Keratinocyte (primary cell): ENCODE results near the gene SUGCT. TPM values are rescaled to one million over a fixed set of nuclear protein-coding genes. Genes with fewer than 3 reads are reported as not detected.
A peak's percentile ranks its signal among the peaks of the same experiment; 100 is the strongest.

Experiments
- DNase-seq: peaks from one replicate; pipeline ENCODE4 v3.0.0-alpha.2; 2011; ENCODE audit warnings: low read depth, missing footprints, low spot score
- FAIRE-seq: peaks from 2 replicates; lab custom pipeline; 2011; peaks lifted over from hg19 to GRCh38; lab: Jason Lieb, UNC
- H2AFZ ChIP-seq: 2 replicates; pipeline ENCODE4 v1.6.0; 2012; ENCODE audit warnings: low read length, control low read depth, inconsistent platforms; ENCODE audit not compliant: control insufficient read depth
- H3K27ac ChIP-seq: 2 replicates; pipeline ENCODE4 v1.5.1; 2011; ENCODE audit warnings: low read length; ENCODE audit not compliant: control insufficient read depth, insufficient read depth
- H3K27me3 ChIP-seq: 3 replicates; pipeline ENCODE4 v1.6.0; 2011; ENCODE audit warnings: low read length; ENCODE audit not compliant: control insufficient read depth, insufficient read depth; ENCODE audit errors: extremely low read depth
- H3K36me3 ChIP-seq, 2 experiments: 2 replicates in 1 of 2; 3 replicates in 1 of 2; pipeline ENCODE4 v1.5.1; 2011; ENCODE audit warnings: low read length in 2 of 2, mild to moderate bottlenecking in 1 of 2; ENCODE audit not compliant: control insufficient read depth in 2 of 2, insufficient read depth in 2 of 2; ENCODE audit errors: extremely low read depth in 1 of 2
- H3K4me1 ChIP-seq: 3 replicates; pipeline ENCODE4 v1.5.1; 2011; ENCODE audit warnings: low read length; ENCODE audit not compliant: control insufficient read depth, insufficient read depth; ENCODE audit errors: extremely low read depth
- H3K4me2 ChIP-seq: 3 replicates; pipeline ENCODE4 v1.6.0; 2011; ENCODE audit warnings: low read depth, low read length; ENCODE audit not compliant: control insufficient read depth, insufficient read depth; ENCODE audit errors: extremely low read depth
- H3K4me3 ChIP-seq, 3 experiments: fragments of 200-600 bp in 1 of 3; sonication (generic) in 1 of 3; 2 replicates in 2 of 3; 3 replicates in 1 of 3; pipeline ENCODE4 v1.5.1; 2011 to 2016; ENCODE audit warnings: low read length in 3 of 3, mild to moderate bottlenecking in 3 of 3, control low read depth in 2 of 3, inconsistent platforms in 1 of 3, low read depth in 1 of 3, mixed read lengths in 1 of 3, mixed run types in 1 of 3, moderate library complexity in 1 of 3; ENCODE audit not compliant: control insufficient read depth in 2 of 3, insufficient read depth in 2 of 3; ENCODE audit errors: extremely low read depth in 1 of 3
- H3K79me2 ChIP-seq: 2 replicates; pipeline ENCODE4 v1.6.0; 2012; ENCODE audit warnings: low read length; ENCODE audit not compliant: control insufficient read depth, insufficient read depth
- H3K9ac ChIP-seq: 3 replicates; pipeline ENCODE4 v1.6.0; 2011; ENCODE audit warnings: low read length; ENCODE audit not compliant: control insufficient read depth, insufficient read depth; ENCODE audit errors: extremely low read depth
- H3K9me1 ChIP-seq: 3 replicates; pipeline ENCODE4 v1.6.0; 2011; ENCODE audit warnings: low read length; ENCODE audit not compliant: control insufficient read depth, insufficient read depth; ENCODE audit errors: extremely low read depth
- H3K9me3 ChIP-seq: 2 replicates; pipeline ENCODE4 v1.5.1; 2012; ENCODE audit warnings: low read depth, low read length; ENCODE audit not compliant: control insufficient read depth
- H4K20me1 ChIP-seq: 3 replicates; pipeline ENCODE4 v1.6.0; 2011; ENCODE audit warnings: low read length; ENCODE audit not compliant: control insufficient read depth, insufficient read depth; ENCODE audit errors: extremely low read depth
- EZH2 ChIP-seq: IDR thresholded peaks from one replicate; pipeline ENCODE4 v1.6.1; 2012; ENCODE audit warnings: inconsistent platforms, mild to moderate bottlenecking, low read length, moderate library complexity
- dilution Hi-C: fragments of 300-500 bp; cut with MboI; formaldehyde crosslinking; loops from one replicate; pipeline ENCODE4 v1.7.0; 2020; ENCODE audit warnings: low sequenced_read_pairs; ENCODE audit not compliant: extremely low pct_ligation_motif_present
- polyA plus RNA-seq, 5 experiments: library from polyadenylated mRNA; depleted of rRNA in 3 of 5; stranded (reverse) in 3 of 5; stranded (forward) in 1 of 5; unstranded in 1 of 5; fragments of >200 nt; gene quantifications; 1 replicate in 1 of 5; 2 replicates in 3 of 5; 3 replicates in 1 of 5; pipeline versions ENCODE4 v1.2.1 to v1.2.3, GENCODE V29; 2011 to 2012; ENCODE audit warnings: missing spikeins in 2 of 5, low read depth in 1 of 5, low replicate concordance in 1 of 5
- TF ChIP-seq, protein P1 (sequence below), 3 experiments: IDR thresholded peaks in 1 of 3; conservative IDR thresholded peaks in 1 of 3; optimal IDR thresholded peaks in 1 of 3; 2 replicates in 2 of 3; 3 replicates in 1 of 3; pipeline versions ENCODE3 to v1.5.1; 2011; ENCODE audit warnings: low read length in 3 of 3, mild to moderate bottlenecking in 3 of 3, moderate library complexity in 2 of 3, control low read depth in 1 of 3, inconsistent platforms in 1 of 3; ENCODE audit not compliant: insufficient read depth in 2 of 3; ENCODE audit errors: extremely low read depth in 1 of 3

SUGCT gene
- polyA plus RNA-seq, 1 donor (not counting 4 experiments of a cell fraction or from before 2014, with no cell fraction given): 134 TPM

DNA sequence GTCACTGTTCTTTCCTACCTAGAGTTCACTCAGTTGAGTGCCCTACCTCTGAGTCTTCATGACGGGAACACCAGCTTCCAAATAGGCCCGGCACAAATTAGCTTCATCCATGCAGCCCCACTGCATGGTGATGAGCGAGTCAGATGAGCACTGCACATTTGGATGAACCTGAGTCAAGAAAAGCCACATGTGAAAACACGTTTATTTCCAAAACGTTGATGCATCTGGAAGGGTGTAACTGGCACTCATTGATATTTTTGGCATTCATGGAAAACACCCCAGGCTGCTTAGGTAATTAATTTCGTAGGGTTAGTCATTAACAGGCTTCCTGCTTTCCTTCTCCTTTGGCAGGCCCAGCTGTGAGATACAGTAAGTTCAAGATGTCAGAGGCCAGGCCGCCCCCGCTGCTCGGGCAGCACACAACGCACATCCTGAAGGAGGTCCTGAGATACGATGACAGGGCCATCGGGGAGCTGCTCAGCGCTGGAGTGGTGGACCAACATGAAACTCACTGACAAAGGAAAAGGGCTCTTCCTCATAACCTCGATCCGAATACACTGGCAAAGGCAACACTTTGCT lies 725.2 kb downstream of the SUGCT start:
- H2AFZ ChIP-seq: peak overlapping the region; percentile 27
- FAIRE-seq (peak; percentile 96), DNase-seq (peak; percentile 61)
- peak overlapping the region; percentile 83 for H3K27ac ChIP-seq
- H3K27me3 ChIP-seq: no peaks in the 10 kb centered on the region
- no peak overlapping the region for H3K4me3 ChIP-seq
- H3K9ac ChIP-seq: peak overlapping the region; percentile 61
- no peaks in the 10 kb centered on the region for H4K20me1 ChIP-seq
- H3K4me1 ChIP-seq: peaks cover 22% of the 10 kb centered on the region
- dilution Hi-C loops: no loop called here
- TF ChIP-seq, protein P1, sequence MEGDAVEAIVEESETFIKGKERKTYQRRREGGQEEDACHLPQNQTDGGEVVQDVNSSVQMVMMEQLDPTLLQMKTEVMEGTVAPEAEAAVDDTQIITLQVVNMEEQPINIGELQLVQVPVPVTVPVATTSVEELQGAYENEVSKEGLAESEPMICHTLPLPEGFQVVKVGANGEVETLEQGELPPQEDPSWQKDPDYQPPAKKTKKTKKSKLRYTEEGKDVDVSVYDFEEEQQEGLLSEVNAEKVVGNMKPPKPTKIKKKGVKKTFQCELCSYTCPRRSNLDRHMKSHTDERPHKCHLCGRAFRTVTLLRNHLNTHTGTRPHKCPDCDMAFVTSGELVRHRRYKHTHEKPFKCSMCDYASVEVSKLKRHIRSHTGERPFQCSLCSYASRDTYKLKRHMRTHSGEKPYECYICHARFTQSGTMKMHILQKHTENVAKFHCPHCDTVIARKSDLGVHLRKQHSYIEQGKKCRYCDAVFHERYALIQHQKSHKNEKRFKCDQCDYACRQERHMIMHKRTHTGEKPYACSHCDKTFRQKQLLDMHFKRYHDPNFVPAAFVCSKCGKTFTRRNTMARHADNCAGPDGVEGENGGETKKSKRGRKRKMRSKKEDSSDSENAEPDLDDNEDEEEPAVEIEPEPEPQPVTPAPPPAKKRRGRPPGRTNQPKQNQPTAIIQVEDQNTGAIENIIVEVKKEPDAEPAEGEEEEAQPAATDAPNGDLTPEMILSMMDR (optimal IDR thresholded peaks at IDR 0.05 in 1 of 3, IDR thresholded peaks at IDR 0.05 in 1 of 3, conservative IDR thresholded peaks at IDR 0.05 in 1 of 3; ENCODE audit: extremely low read depth in 1 of 3, insufficient read depth in 2 of 3, low read length in 3 of 3): no peak
- TF ChIP-seq EZH2: no peak
- H3K9me3 ChIP-seq: no peaks in the 10 kb centered on the region
- H3K9me1 ChIP-seq: no peaks in the 10 kb centered on the region
- no peaks in the 10 kb centered on the region for H3K36me3 ChIP-seq
- H3K79me2 ChIP-seq: peaks cover 11% of the 10 kb centered on the region
- H3K4me2 ChIP-seq: peak overlapping the region; percentile 67

- H3K36me3 ChIP-seq: no peaks in the 10 kb centered on the region
- no peak overlapping the region for H3K4me2 ChIP-seq
- TF ChIP-seq EZH2: no peak
- TF ChIP-seq, protein P1 (optimal IDR thresholded peaks at IDR 0.05 in 1 of 3, IDR thresholded peaks at IDR 0.05 in 1 of 3, conservative IDR thresholded peaks at IDR 0.05 in 1 of 3; ENCODE audit: extremely low read depth in 1 of 3, insufficient read depth in 2 of 3, low read length in 3 of 3): no peak
- H3K4me1 ChIP-seq: peaks cover 6% of the 10 kb centered on the region
- H3K9ac ChIP-seq: no peak overlapping the region
- no peaks in the 10 kb centered on the region for H3K9me1 ChIP-seq
- dilution Hi-C loops: no loop called here
- DNase-seq (no peak), FAIRE-seq (no peak)
- no peaks in the 10 kb centered on the region for H3K9me3 ChIP-seq
- no peaks in the 10 kb centered on the region for H3K27me3 ChIP-seq
- no peak overlapping the region for H3K27ac ChIP-seq
- no peaks in the 10 kb centered on the region for H4K20me1 ChIP-seq
- H3K79me2 ChIP-seq: no peaks in the 10 kb centered on the region
- no peak overlapping the region for H2AFZ ChIP-seq
- no peak overlapping the region for H3K4me3 ChIP-seq
Measured at GRCh38 chr7:40865441-40866233, 730.8 kb downstream of the SUGCT start.
